Uterus (tissue), 2 donors: ENCODE results near the gene TEPSIN.

Source experiments
- POLR2A ChIP-seq, 2 donors: fragments of 450-650 bp; IDR thresholded peaks; one replicate each; pipeline ENCODE4 v1.6.1; 2016; ENCODE audit warnings: antibody characterized with exemption in 2 of 2, mild to moderate bottlenecking in 1 of 2, moderate library complexity in 1 of 2
- TF ChIP-seq, protein P1 (sequence below), 4 experiments: fragments of 200-600 bp in 2 of 4; fragments of 450-650 bp in 2 of 4; sonication (generic) in 2 of 4; IDR thresholded peaks; one replicate each; pipeline ENCODE4 v1.5.1; 2016 to 2019; ENCODE audit warnings: antibody characterized with exemption in 4 of 4, mild to moderate bottlenecking in 2 of 4, moderate library complexity in 1 of 4

- no peak for TF ChIP-seq POLR2A (IDR thresholded peaks at IDR 0.05)
- TF ChIP-seq, protein P1, sequence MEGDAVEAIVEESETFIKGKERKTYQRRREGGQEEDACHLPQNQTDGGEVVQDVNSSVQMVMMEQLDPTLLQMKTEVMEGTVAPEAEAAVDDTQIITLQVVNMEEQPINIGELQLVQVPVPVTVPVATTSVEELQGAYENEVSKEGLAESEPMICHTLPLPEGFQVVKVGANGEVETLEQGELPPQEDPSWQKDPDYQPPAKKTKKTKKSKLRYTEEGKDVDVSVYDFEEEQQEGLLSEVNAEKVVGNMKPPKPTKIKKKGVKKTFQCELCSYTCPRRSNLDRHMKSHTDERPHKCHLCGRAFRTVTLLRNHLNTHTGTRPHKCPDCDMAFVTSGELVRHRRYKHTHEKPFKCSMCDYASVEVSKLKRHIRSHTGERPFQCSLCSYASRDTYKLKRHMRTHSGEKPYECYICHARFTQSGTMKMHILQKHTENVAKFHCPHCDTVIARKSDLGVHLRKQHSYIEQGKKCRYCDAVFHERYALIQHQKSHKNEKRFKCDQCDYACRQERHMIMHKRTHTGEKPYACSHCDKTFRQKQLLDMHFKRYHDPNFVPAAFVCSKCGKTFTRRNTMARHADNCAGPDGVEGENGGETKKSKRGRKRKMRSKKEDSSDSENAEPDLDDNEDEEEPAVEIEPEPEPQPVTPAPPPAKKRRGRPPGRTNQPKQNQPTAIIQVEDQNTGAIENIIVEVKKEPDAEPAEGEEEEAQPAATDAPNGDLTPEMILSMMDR (IDR thresholded peaks at IDR 0.05) = no peak
These were observed 52.7 kb downstream of the TEPSIN start for GRCh38 chr17:81186203-81186602.
